ENCODE data around the gene ACBD6. TPM values are rescaled to one million over a fixed set of nuclear protein-coding genes. Genes with fewer than 3 reads are reported as not detected.

Gene ACBD6
- total and polyA plus RNA-seq, 8 donors, result 8.9 to 48.8 (median 37.7) TPM

DNA sequence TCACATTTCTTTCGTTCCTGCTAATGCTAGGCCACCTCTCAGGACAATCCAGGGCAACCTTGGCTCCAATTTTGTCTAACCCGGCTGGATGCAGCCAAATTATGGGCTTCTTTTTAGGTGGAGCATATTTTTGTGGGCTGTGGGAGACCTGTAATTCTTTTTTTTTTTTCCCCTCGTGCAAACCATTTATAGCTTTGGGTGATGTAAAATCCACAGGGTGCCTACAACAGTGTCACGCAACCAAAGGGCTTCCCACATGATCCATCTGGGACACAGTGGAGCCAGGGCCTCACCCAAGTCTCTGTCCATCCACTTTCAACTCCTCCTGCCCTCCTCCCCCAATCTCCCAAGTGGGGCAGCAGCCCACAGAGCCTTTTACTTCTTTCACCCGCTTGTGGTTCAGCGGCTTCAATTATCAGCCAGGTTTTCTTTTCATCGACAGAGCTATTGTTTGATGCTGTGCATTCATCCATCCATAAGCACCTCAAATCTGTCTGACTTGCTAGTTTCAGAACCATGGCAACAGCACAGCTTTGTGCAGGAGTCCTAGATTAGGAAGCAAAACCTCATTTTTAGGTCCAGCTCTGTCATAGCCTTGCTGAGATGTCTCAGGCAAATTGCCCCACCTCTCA lies 46.4 kb upstream of the ACBD6 start:
- H3K36me3 ChIP-seq, result no peaks in the 10 kb centered on the region
- H3K9me3 ChIP-seq, result no peaks in the 10 kb centered on the region
- no peak for DNase-seq
- intact Hi-C loops (cut with DNase I; ENCODE audit: low total_unique reads), result no loop called here
- no peaks in the 10 kb centered on the region for H3K4me1 ChIP-seq
- H3K27me3 ChIP-seq, result no peaks in the 10 kb centered on the region
- H3K4me3 ChIP-seq, result no peak overlapping the region
- H3K27ac ChIP-seq, result no peak overlapping the region
- WGBS, 5 donors, result 81 to 90% (median 89%) methylated on average over 7 of the region's 7 CpGs
- TF ChIP-seq, protein P1, sequence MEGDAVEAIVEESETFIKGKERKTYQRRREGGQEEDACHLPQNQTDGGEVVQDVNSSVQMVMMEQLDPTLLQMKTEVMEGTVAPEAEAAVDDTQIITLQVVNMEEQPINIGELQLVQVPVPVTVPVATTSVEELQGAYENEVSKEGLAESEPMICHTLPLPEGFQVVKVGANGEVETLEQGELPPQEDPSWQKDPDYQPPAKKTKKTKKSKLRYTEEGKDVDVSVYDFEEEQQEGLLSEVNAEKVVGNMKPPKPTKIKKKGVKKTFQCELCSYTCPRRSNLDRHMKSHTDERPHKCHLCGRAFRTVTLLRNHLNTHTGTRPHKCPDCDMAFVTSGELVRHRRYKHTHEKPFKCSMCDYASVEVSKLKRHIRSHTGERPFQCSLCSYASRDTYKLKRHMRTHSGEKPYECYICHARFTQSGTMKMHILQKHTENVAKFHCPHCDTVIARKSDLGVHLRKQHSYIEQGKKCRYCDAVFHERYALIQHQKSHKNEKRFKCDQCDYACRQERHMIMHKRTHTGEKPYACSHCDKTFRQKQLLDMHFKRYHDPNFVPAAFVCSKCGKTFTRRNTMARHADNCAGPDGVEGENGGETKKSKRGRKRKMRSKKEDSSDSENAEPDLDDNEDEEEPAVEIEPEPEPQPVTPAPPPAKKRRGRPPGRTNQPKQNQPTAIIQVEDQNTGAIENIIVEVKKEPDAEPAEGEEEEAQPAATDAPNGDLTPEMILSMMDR (IDR thresholded peaks at IDR 0.05), result no peak
- TF ChIP-seq EP300 (IDR thresholded peaks at IDR 0.05), result no peak
- TF ChIP-seq POLR2A (IDR thresholded peaks at IDR 0.05), result no peak

DNA sequence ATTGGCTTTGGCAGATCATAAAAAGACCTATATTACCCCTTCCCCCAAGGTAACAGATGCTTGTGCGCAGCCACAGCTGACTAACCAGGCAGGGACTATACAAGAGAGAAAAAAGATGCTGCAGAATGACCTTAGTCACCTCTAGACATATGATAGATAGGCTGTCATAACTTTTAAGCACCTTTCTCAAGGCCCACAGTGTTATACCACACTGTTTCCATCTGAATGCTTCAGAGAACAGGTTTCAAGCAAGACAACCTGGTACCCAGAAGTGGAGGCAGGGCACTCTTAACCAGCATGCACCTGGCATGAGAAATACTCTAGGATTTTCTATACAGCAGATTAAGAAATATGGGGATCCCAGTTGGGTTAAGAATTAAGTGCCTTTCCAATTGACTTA lies 43.6 kb upstream of the ACBD6 start:
- H3K9me3 ChIP-seq, result no peaks in the 10 kb centered on the region
- intact Hi-C loops (cut with DNase I; ENCODE audit: low total_unique reads), result no loop called here
- DNase-seq, result no peak
- H3K4me3 ChIP-seq, result no peak overlapping the region
- H3K27me3 ChIP-seq, result no peaks in the 10 kb centered on the region
- no peak overlapping the region for H3K27ac ChIP-seq
- WGBS, 5 donors, result 92 to 100% (median 96%) methylated on average over 1 of the region's 1 CpG
- H3K4me1 ChIP-seq, result peaks cover 0 to 13% (median 0%) of the 10 kb centered on the region in 4 donors
- TF ChIP-seq, protein P1 (IDR thresholded peaks at IDR 0.05), result no peak
- TF ChIP-seq POLR2AphosphoS5 (IDR thresholded peaks at IDR 0.05) (no peak), POLR2A (IDR thresholded peaks at IDR 0.05) (no peak), EP300 (IDR thresholded peaks at IDR 0.05) (no peak)
- no peaks in the 10 kb centered on the region for H3K36me3 ChIP-seq

DNA sequence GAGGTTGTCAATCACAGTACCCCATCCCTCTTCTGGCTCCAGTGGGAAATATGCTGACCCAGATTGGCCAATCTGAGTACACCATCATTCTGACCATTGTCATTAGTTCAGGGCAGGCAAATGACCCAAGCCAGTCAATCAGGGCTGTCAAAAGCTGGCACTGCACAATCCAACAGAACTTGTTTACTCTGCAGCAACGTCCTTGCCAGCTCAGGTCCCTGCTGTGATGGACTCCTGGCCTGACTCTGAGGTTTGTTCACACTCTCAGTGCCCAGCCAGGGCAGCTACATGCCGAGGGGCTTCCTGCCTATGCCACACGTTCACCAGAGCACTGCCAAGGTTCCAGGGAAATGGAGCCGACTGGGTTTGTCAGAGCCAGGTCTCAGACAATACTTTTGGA lies 41.7 kb upstream of the ACBD6 start:
- no peaks in the 10 kb centered on the region for H3K9me3 ChIP-seq
- H3K27me3 ChIP-seq, result no peaks in the 10 kb centered on the region
- DNase-seq, result no peak
- no peaks in the 10 kb centered on the region for H3K36me3 ChIP-seq
- intact Hi-C loops (cut with DNase I; ENCODE audit: low total_unique reads), result no loop called here
- 36 to 80% (median 51%) methylated on average over 4 of the region's 4 CpGs for WGBS, 5 donors
- no peak overlapping the region for H3K27ac ChIP-seq
- no peak overlapping the region for H3K4me3 ChIP-seq
- H3K4me1 ChIP-seq, result peaks cover 0 to 13% (median 0%) of the 10 kb centered on the region in 4 donors
- TF ChIP-seq POLR2A (IDR thresholded peaks at IDR 0.05) (no peak), EP300 (IDR thresholded peaks at IDR 0.05) (no peak), POLR2AphosphoS5 (IDR thresholded peaks at IDR 0.05) (no peak)
- TF ChIP-seq, protein P1 (IDR thresholded peaks at IDR 0.05), result no peak

DNA sequence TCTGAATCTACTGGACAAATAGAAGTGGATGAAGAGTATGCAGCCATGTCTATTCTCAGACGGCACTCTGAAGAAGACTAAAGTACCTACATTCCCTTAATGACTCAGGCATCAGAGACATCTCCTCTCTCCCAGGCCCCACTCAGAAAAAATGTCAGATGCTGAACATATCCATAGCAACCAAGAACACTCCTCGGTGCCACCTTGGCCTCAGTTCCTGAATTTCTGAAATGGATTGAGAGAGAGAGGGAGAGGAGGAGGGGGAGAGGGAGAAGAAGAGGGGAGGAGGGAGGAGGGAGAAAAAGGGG lies 40.4 kb upstream of the ACBD6 start:
- peaks cover 0 to 13% (median 0%) of the 10 kb centered on the region in 4 donors for H3K4me1 ChIP-seq
- TF ChIP-seq EP300 (IDR thresholded peaks at IDR 0.05) (no peak), POLR2AphosphoS5 (IDR thresholded peaks at IDR 0.05) (no peak), POLR2A (IDR thresholded peaks at IDR 0.05) (no peak)
- TF ChIP-seq, protein P1 (IDR thresholded peaks at IDR 0.05), result no peak
- no peak overlapping the region for H3K4me3 ChIP-seq
- no peaks in the 10 kb centered on the region for H3K27me3 ChIP-seq
- 51 to 65% (median 56%) methylated on average over 2 of the region's 2 CpGs for WGBS, 5 donors
- intact Hi-C loops (cut with DNase I; ENCODE audit: low total_unique reads), result no loop called here
- H3K36me3 ChIP-seq, result no peaks in the 10 kb centered on the region
- H3K27ac ChIP-seq, result no peak overlapping the region
- no peaks in the 10 kb centered on the region for H3K9me3 ChIP-seq
- no peak for DNase-seq

Measured in stomach (tissue), 9 donors.